Panc1 (cell line): ENCODE data around the gene ANK3. TPM values are rescaled to one million over a fixed set of nuclear protein-coding genes. Genes with fewer than 3 reads are reported as not detected.

Experiments used
- ATAC-seq: fragments of 200-7000 bp; cut with Tn5 transposase; 2 replicates; pipeline ENCODE4 v1.9.1; 2020; ENCODE audit warnings: mild to moderate bottlenecking, moderate library complexity
- BruUV-seq: library from RNA; stranded (reverse); fragments of 400-500 nt; replicated peaks from 2 replicates; lab custom pipeline; 2021; lab: Mats Ljungman, UMichigan
- CTCF ChIA-PET: fragments of 300-600 bp; sonication (Branson Sonifier 250); formaldehyde crosslinking; loops from one replicate; lab custom pipeline; 2022; ENCODE audit warnings: antibody characterized with exemption; lab: Charles Lee
- POLR2A ChIA-PET: fragments of 300-600 bp; sonication (Branson Sonifier 250); formaldehyde crosslinking; loops from one replicate; lab custom pipeline; 2022; ENCODE audit warnings: antibody characterized with exemption; lab: Charles Lee
- DNase-seq: peaks from one replicate; pipeline ENCODE4 v3.0.0-alpha.2; 2010; ENCODE audit warnings: low read depth, low spot score
- H3K27ac ChIP-seq: 2 replicates; pipeline ENCODE4 v1.5.1; 2011; ENCODE audit warnings: mild to moderate bottlenecking, low read length, inconsistent platforms
- H3K27me3 ChIP-seq: fragments of 200-500 bp; sonication (Bioruptor generic); 2 replicates; pipeline ENCODE4 v1.6.0; 2014; ENCODE audit warnings: low read length, inconsistent platforms; ENCODE audit not compliant: control insufficient read depth, insufficient read depth
- H3K36me3 ChIP-seq: fragments of 200-500 bp; sonication (Bioruptor generic); 2 replicates; pipeline ENCODE4 v1.5.1; 2014; ENCODE audit warnings: inconsistent platforms, mild to moderate bottlenecking, low read length, moderate library complexity; ENCODE audit not compliant: control insufficient read depth, insufficient read depth
- H3K4me1 ChIP-seq: 2 replicates; pipeline ENCODE4 v1.5.1; 2011; ENCODE audit warnings: inconsistent platforms, mild to moderate bottlenecking, low read length, moderate library complexity; ENCODE audit not compliant: control insufficient read depth, insufficient read depth
- H3K4me3 ChIP-seq, 2 experiments: 2 replicates each; pipeline ENCODE4 v1.5.1; 2011 to 2012; ENCODE audit warnings: low read depth in 2 of 2, low read length in 2 of 2, mild to moderate bottlenecking in 2 of 2, inconsistent platforms in 1 of 2, moderate library complexity in 1 of 2
- H3K9me3 ChIP-seq: fragments of 200-500 bp; sonication (Bioruptor generic); 2 replicates; pipeline ENCODE4 v1.5.1; 2014; ENCODE audit warnings: low read depth, mild to moderate bottlenecking, inconsistent platforms, low read length, moderate library complexity; ENCODE audit not compliant: control insufficient read depth, insufficient read depth
- POLR2AphosphoS5 ChIP-seq: IDR thresholded peaks from 2 replicates; pipeline ENCODE4 v1.6.1; 2012; ENCODE audit warnings: mild to moderate bottlenecking, low read depth, low read length, moderate library complexity
- SIN3A ChIP-seq: IDR thresholded peaks from 2 replicates; pipeline ENCODE4 v1.6.1; 2012; ENCODE audit warnings: low read depth, mild to moderate bottlenecking, low read length, moderate library complexity, borderline replicate concordance; ENCODE audit not compliant: insufficient read depth
- TCF7L2 ChIP-seq: IDR thresholded peaks from 2 replicates; pipeline ENCODE4 v1.6.1; 2011; ENCODE audit warnings: mild to moderate bottlenecking, low read depth, low read length, inconsistent platforms
- in situ Hi-C: cut with HindIII; loops from 2 replicates; pipeline ENCODE4 v1.10.0; 2016; ENCODE audit warnings: low sequenced_read_pairs, low pct_unique_long_range_greater_than_20kb
- intact Hi-C: fragments of 100-400 bp; cut with micrococcal nuclease; formaldehyde crosslinking; loops from one replicate; pipeline ENCODE4 v1.10.0; 2022; ENCODE audit not compliant: unreplicated experiment
- total RNA-seq: library from RNA; stranded (reverse); gene quantifications from one replicate; pipeline ENCODE4 v1.2.1, GENCODE V29; 2021; ENCODE audit not compliant: unreplicated experiment
- TF ChIP-seq, protein P1 (sequence below): fragments of 450-650 bp; IDR thresholded peaks from 2 replicates; pipeline ENCODE4 v1.5.1; 2017; ENCODE audit warnings: mild to moderate bottlenecking
- TF ChIP-seq, protein P2 (sequence below), 2 experiments: IDR thresholded peaks; 2 replicates each; pipeline ENCODE4 v1.6.1; 2011 to 2012; ENCODE audit warnings: low read depth in 2 of 2, control low read depth in 1 of 2, low read length in 1 of 2, mild to moderate bottlenecking in 1 of 2, moderate library complexity in 1 of 2; ENCODE audit not compliant: insufficient read depth in 1 of 2

ANK3 gene
- total RNA-seq, 1 experiment from 2014 or later: 2.5 TPM

DNA sequence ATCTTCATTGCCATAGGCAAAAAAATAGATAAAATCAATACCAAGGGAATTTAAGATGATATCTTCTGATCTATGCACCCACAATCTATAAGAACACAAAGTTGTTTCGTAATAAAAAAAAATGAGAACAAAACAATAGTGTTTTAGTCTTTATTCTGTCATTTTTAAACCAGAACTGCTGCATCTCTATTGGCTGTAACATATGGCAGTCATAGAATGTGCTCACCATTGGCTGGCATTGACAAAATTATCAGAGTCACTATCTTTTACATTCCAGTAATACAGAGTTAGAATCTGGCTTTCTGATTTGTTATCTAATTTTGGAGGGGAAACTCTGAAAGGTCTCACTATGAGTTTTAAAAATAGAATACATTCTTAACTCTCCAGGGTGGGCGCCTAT is 344.7 kb downstream of the ANK3 start:
- H3K27me3 ChIP-seq: peaks cover 12% of the 10 kb centered on the region
- H3K4me1 ChIP-seq: no peaks in the 10 kb centered on the region
- no peak overlapping the region for H3K27ac ChIP-seq
- ATAC-seq (no peak), DNase-seq (no peak)
- CTCF ChIA-PET: interaction anchor here (0.6 kb wide), 1 partner anchor 9 kb away, joined by 3 read pairs; no protein-coding TSS in a partner anchor
- intact Hi-C loops (loop anchor here (5.0 kb wide), 1 partner anchor 418 kb away; no protein-coding TSS in a partner anchor), in situ Hi-C loops (no loop called here)
- H3K9me3 ChIP-seq: no peaks in the 10 kb centered on the region
- no peaks in the 10 kb centered on the region for H3K36me3 ChIP-seq
- POLR2A ChIA-PET: no interaction called here
- TF ChIP-seq, protein P1, sequence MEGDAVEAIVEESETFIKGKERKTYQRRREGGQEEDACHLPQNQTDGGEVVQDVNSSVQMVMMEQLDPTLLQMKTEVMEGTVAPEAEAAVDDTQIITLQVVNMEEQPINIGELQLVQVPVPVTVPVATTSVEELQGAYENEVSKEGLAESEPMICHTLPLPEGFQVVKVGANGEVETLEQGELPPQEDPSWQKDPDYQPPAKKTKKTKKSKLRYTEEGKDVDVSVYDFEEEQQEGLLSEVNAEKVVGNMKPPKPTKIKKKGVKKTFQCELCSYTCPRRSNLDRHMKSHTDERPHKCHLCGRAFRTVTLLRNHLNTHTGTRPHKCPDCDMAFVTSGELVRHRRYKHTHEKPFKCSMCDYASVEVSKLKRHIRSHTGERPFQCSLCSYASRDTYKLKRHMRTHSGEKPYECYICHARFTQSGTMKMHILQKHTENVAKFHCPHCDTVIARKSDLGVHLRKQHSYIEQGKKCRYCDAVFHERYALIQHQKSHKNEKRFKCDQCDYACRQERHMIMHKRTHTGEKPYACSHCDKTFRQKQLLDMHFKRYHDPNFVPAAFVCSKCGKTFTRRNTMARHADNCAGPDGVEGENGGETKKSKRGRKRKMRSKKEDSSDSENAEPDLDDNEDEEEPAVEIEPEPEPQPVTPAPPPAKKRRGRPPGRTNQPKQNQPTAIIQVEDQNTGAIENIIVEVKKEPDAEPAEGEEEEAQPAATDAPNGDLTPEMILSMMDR: no peak
- TF ChIP-seq TCF7L2 (no peak), POLR2AphosphoS5 (no peak), SIN3A (no peak)
- TF ChIP-seq, protein P2, sequence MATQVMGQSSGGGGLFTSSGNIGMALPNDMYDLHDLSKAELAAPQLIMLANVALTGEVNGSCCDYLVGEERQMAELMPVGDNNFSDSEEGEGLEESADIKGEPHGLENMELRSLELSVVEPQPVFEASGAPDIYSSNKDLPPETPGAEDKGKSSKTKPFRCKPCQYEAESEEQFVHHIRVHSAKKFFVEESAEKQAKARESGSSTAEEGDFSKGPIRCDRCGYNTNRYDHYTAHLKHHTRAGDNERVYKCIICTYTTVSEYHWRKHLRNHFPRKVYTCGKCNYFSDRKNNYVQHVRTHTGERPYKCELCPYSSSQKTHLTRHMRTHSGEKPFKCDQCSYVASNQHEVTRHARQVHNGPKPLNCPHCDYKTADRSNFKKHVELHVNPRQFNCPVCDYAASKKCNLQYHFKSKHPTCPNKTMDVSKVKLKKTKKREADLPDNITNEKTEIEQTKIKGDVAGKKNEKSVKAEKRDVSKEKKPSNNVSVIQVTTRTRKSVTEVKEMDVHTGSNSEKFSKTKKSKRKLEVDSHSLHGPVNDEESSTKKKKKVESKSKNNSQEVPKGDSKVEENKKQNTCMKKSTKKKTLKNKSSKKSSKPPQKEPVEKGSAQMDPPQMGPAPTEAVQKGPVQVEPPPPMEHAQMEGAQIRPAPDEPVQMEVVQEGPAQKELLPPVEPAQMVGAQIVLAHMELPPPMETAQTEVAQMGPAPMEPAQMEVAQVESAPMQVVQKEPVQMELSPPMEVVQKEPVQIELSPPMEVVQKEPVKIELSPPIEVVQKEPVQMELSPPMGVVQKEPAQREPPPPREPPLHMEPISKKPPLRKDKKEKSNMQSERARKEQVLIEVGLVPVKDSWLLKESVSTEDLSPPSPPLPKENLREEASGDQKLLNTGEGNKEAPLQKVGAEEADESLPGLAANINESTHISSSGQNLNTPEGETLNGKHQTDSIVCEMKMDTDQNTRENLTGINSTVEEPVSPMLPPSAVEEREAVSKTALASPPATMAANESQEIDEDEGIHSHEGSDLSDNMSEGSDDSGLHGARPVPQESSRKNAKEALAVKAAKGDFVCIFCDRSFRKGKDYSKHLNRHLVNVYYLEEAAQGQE (IDR thresholded peaks at IDR 0.05; ENCODE audit: insufficient read depth in 1 of 2, low read depth in 2 of 2, low read length in 1 of 2): no peak
- no TSS peak for BruUV-seq
- H3K4me3 ChIP-seq: no peak overlapping the region

DNA sequence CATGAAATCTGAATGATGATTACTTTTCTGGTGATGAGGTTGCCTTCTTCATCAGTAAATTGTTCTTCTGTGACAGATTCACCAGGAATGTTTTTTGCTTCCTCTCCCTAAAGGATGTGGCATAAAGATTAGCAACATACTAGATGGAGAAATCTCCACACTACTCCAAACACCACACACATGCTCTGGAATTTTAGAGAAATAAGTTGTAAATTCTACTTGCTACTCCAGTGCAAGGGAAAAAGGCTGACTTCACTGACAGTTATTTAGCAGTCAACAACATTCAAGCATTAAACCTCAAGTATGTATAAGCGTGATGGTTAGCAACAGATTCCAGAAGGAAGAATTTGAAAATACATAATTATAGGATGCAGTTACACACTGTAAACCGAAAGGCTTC is 345.4 kb downstream of the ANK3 start:
- H3K27me3 ChIP-seq: peaks cover 12% of the 10 kb centered on the region
- H3K9me3 ChIP-seq: no peaks in the 10 kb centered on the region
- POLR2A ChIA-PET: no interaction called here
- no peak for ATAC-seq
- in situ Hi-C loops: no loop called here
- DNase-seq: no peak
- intact Hi-C loops: no loop called here
- no peaks in the 10 kb centered on the region for H3K36me3 ChIP-seq
- no peak overlapping the region for H3K27ac ChIP-seq
- H3K4me1 ChIP-seq: no peaks in the 10 kb centered on the region
- no peak for TF ChIP-seq TCF7L2
- TF ChIP-seq, protein P1: no peak
- TF ChIP-seq, protein P2 (IDR thresholded peaks at IDR 0.05; ENCODE audit: insufficient read depth in 1 of 2, low read depth in 2 of 2, low read length in 1 of 2): no peak
- no peak for TF ChIP-seq POLR2AphosphoS5
- TF ChIP-seq SIN3A: no peak
- no peak overlapping the region for H3K4me3 ChIP-seq
- CTCF ChIA-PET: interaction anchor here (0.6 kb wide), 1 partner anchor 10 kb away, joined by 3 read pairs; no protein-coding TSS in a partner anchor
- no TSS peak for BruUV-seq
